Trophoblast cell (in vitro differentiated cells and primary cell): ENCODE data around the gene TLE4.

Experiments
- DNase-seq, 2 donors: peaks; one replicate each; pipeline ENCODE4 v3.0.0-alpha.2; 2016
- H2AFZ ChIP-seq: 2 replicates; pipeline ENCODE4 v1.6.1; 2013; ENCODE audit warnings: low read length, moderate library complexity, mild to moderate bottlenecking; ENCODE audit not compliant: insufficient read depth, poor library complexity
- H2AK5ac ChIP-seq: 2 replicates; pipeline ENCODE4 v1.6.1; 2013; ENCODE audit warnings: mild to moderate bottlenecking, low read length
- H2BK120ac ChIP-seq: 2 replicates; pipeline ENCODE4 v1.6.1; 2013; ENCODE audit warnings: low read length, mild to moderate bottlenecking, moderate library complexity; ENCODE audit not compliant: insufficient read depth, poor library complexity
- H2BK12ac ChIP-seq: 2 replicates; pipeline ENCODE4 v1.6.1; 2013; ENCODE audit warnings: mild to moderate bottlenecking, low read length, moderate library complexity
- H2BK5ac ChIP-seq: 2 replicates; pipeline ENCODE4 v1.6.1; 2013; ENCODE audit warnings: low read length, low read depth, moderate library complexity, mild to moderate bottlenecking; ENCODE audit not compliant: poor library complexity
- H3K14ac ChIP-seq: 2 replicates; pipeline ENCODE4 v1.6.1; 2013; ENCODE audit warnings: mild to moderate bottlenecking, low read length
- H3K18ac ChIP-seq: 2 replicates; pipeline ENCODE4 v1.6.1; 2013; ENCODE audit warnings: mild to moderate bottlenecking, low read length
- H3K23ac ChIP-seq: 2 replicates; pipeline ENCODE4 v1.6.1; 2013; ENCODE audit warnings: low read length
- H3K27ac ChIP-seq: 2 replicates; pipeline ENCODE4 v1.5.1; 2013; ENCODE audit warnings: low read depth, mild to moderate bottlenecking, inconsistent platforms, low read length, moderate library complexity
- H3K27me3 ChIP-seq: 2 replicates; pipeline ENCODE4 v1.6.1; 2013; ENCODE audit warnings: inconsistent platforms, mild to moderate bottlenecking, low read length, moderate library complexity; ENCODE audit not compliant: insufficient read depth
- H3K36me3 ChIP-seq, 2 experiments: 1 replicate in 1 of 2; 2 replicates in 1 of 2; pipeline ENCODE4 v1.6.1; 2013; ENCODE audit warnings: low read length in 2 of 2, mild to moderate bottlenecking in 2 of 2, moderate library complexity in 1 of 2; ENCODE audit not compliant: insufficient read depth in 2 of 2, control insufficient read depth in 1 of 2
- H3K4ac ChIP-seq: 2 replicates; pipeline ENCODE4 v1.6.1; 2013; ENCODE audit warnings: low read depth, mild to moderate bottlenecking, low read length, moderate library complexity
- H3K4me1 ChIP-seq, 2 experiments: 1 replicate in 1 of 2; 2 replicates in 1 of 2; pipeline ENCODE4 v1.6.1; 2013; ENCODE audit warnings: low read length in 2 of 2, mild to moderate bottlenecking in 2 of 2, moderate library complexity in 1 of 2; ENCODE audit not compliant: insufficient read depth in 2 of 2, control insufficient read depth in 1 of 2
- H3K4me2 ChIP-seq: 2 replicates; pipeline ENCODE4 v1.6.1; 2013; ENCODE audit warnings: inconsistent platforms, mild to moderate bottlenecking, low read length, moderate library complexity
- H3K4me3 ChIP-seq: 2 replicates; pipeline ENCODE4 v1.5.1; 2013; ENCODE audit warnings: mild to moderate bottlenecking, low read depth, low read length, inconsistent platforms
- H3K79me1 ChIP-seq: one replicate; pipeline ENCODE4 v1.6.1; 2013; ENCODE audit warnings: low read length
- H3K79me2 ChIP-seq: 2 replicates; pipeline ENCODE4 v1.6.1; 2013; ENCODE audit warnings: low read length, mild to moderate bottlenecking; ENCODE audit not compliant: control insufficient read depth, insufficient read depth, poor library complexity
- H3K9ac ChIP-seq: 2 replicates; pipeline ENCODE4 v1.6.1; 2013; ENCODE audit warnings: mild to moderate bottlenecking, low read length
- H3K9me3 ChIP-seq: 2 replicates; pipeline ENCODE4 v1.6.1; 2013; ENCODE audit warnings: low read depth, mild to moderate bottlenecking, control low read depth, inconsistent platforms, low read length; ENCODE audit not compliant: insufficient read depth
- H4K12ac ChIP-seq: 2 replicates; pipeline ENCODE4 v1.6.1; 2013; ENCODE audit warnings: low read depth, mild to moderate bottlenecking, low read length, moderate library complexity
- H4K8ac ChIP-seq: 2 replicates; pipeline ENCODE4 v1.6.1; 2013; ENCODE audit warnings: low read depth, mild to moderate bottlenecking, low read length, moderate library complexity
- H4K91ac ChIP-seq: one replicate; pipeline ENCODE4 v1.6.1; 2013; ENCODE audit warnings: low read depth, mild to moderate bottlenecking, low read length, moderate library complexity
- WGBS: extraction: QIAGEN DNeasy Blood & Tissue Kit; methylation state at CpG from one replicate; pipeline ENCODE4 v1.1.7; 2013; ENCODE audit warnings: missing lambda C conversion rate; ENCODE audit not compliant: insufficient read length, insufficient coverage; ENCODE audit errors: extremely low coverage; 5-methylcytosine and 5-hydroxymethylcytosine counted together

The TLE4 gene

GRCh38 chr9:79698967-79699366 lies 127.2 kb downstream of the TLE4 start:
- WGBS = no CpG with 5 or more reads among the region's 2 CpGs
- Histone ChIP-seq H3K4ac (no peak overlapping the region), H3K79me2 (no peaks in the 10 kb centered on the region), H3K9ac (no peak overlapping the region), H3K14ac (no peak overlapping the region), H3K9me3 (no peaks in the 10 kb centered on the region), H3K4me2 (no peak overlapping the region), H3K36me3 (no peaks in the 10 kb centered on the region), H2BK12ac (no peak overlapping the region), H2AFZ (no peak overlapping the region), H4K8ac (no peak overlapping the region), H2AK5ac (no peak overlapping the region), H3K79me1 (peaks cover 4% of the 10 kb centered on the region), H3K23ac (no peak overlapping the region), H3K27ac (no peak overlapping the region), H2BK5ac (no peak overlapping the region), H4K91ac (no peak overlapping the region), H3K4me3 (no peak overlapping the region), H2BK120ac (no peak overlapping the region), H3K4me1 (peaks cover 7 to 13% of the 10 kb centered on the region in 2 experiments), H4K12ac (no peak overlapping the region), H3K27me3 (no peaks in the 10 kb centered on the region), H3K18ac (no peak overlapping the region)
- DNase-seq = no peak

DNA sequence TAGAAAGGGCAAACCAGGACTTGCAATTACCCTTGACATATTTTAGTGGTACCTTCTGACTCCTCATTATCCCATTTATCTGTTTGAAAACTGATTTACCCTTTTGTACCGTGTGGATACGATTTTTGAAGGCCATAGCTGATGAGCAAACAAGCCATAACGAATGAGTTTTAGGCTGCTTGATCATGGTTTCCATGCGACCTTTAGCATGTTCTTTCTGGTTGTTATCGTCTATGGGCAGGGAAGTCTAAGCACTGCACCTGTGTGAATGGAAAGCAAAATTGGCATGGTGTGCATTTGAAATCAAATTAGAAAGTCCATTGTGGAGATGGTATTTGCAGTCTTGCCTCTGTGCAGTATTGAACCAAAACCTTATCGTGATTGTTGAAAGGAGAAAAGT lies 127.7 kb downstream of the TLE4 start:
- no CpG with 5 or more reads among the region's 6 CpGs for WGBS
- H4K12ac ChIP-seq = no peak overlapping the region
- H4K8ac ChIP-seq = no peak overlapping the region
- DNase-seq = no peak
- H4K91ac ChIP-seq = no peak overlapping the region
- H3K14ac ChIP-seq = no peak overlapping the region
- H2AK5ac ChIP-seq = no peak overlapping the region
- no peaks in the 10 kb centered on the region for H3K79me2 ChIP-seq
- H3K9me3 ChIP-seq = no peaks in the 10 kb centered on the region
- no peaks in the 10 kb centered on the region for H3K36me3 ChIP-seq
- peak overlapping the region; percentile 40 for H3K4ac ChIP-seq
- H3K9ac ChIP-seq = no peak overlapping the region
- H3K4me2 ChIP-seq = no peak overlapping the region
- H2AFZ ChIP-seq = no peak overlapping the region
- peak overlapping the region; percentile 43 for H3K18ac ChIP-seq
- no peak overlapping the region for H3K27ac ChIP-seq
- peaks cover 6 to 12% of the 10 kb centered on the region in 2 experiments for H3K4me1 ChIP-seq
- no peak overlapping the region for H3K4me3 ChIP-seq
- no peak overlapping the region for H2BK5ac ChIP-seq
- H2BK12ac ChIP-seq = no peak overlapping the region
- H3K79me1 ChIP-seq = peaks cover 3% of the 10 kb centered on the region
- H3K23ac ChIP-seq = no peak overlapping the region
- H3K27me3 ChIP-seq = no peaks in the 10 kb centered on the region
- H2BK120ac ChIP-seq = no peak overlapping the region

GRCh38 chr9:79700607-79701360 lies 129.0 kb downstream of the TLE4 start:
- no CpG with 5 or more reads among the region's 5 CpGs for WGBS
- H2AFZ ChIP-seq = no peak overlapping the region
- no peak overlapping the region for H2BK120ac ChIP-seq
- H4K91ac ChIP-seq = no peak overlapping the region
- no peak overlapping the region for H3K9ac ChIP-seq
- H3K4me1 ChIP-seq = peaks cover 1 to 4% of the 10 kb centered on the region in 2 experiments
- H4K8ac ChIP-seq = no peak overlapping the region
- no peak overlapping the region for H2BK5ac ChIP-seq
- no peaks in the 10 kb centered on the region for H3K79me1 ChIP-seq
- H2AK5ac ChIP-seq = no peak overlapping the region
- H3K4me2 ChIP-seq = no peak overlapping the region
- no peak overlapping the region for H3K23ac ChIP-seq
- H3K9me3 ChIP-seq = no peaks in the 10 kb centered on the region
- no peak overlapping the region for H3K4ac ChIP-seq
- no peak overlapping the region for H3K4me3 ChIP-seq
- H2BK12ac ChIP-seq = no peak overlapping the region
- no peak for DNase-seq
- H4K12ac ChIP-seq = no peak overlapping the region
- no peak overlapping the region for H3K14ac ChIP-seq
- H3K18ac ChIP-seq = no peak overlapping the region
- H3K27ac ChIP-seq = no peak overlapping the region
- no peaks in the 10 kb centered on the region for H3K79me2 ChIP-seq
- peaks cover 0 to 8% of the 10 kb centered on the region in 2 experiments for H3K36me3 ChIP-seq
- H3K27me3 ChIP-seq = no peaks in the 10 kb centered on the region

- peak in 1 of 2 donors; percentile 28 for DNase-seq
- H3K4me3 ChIP-seq = no peak overlapping the region
- no peaks in the 10 kb centered on the region for H3K27me3 ChIP-seq
Observed at GRCh38 chr9:79701651-79702050, 129.9 kb downstream of the TLE4 start.

More at GRCh38 chr9:79701651-79702050, 129.9 kb downstream of the TLE4 start:
- no peaks in the 10 kb centered on the region for H3K79me1 ChIP-seq
- H4K91ac ChIP-seq = no peak overlapping the region
- H3K23ac ChIP-seq = no peak overlapping the region
- no CpG with 5 or more reads among the region's 2 CpGs for WGBS
- no peak overlapping the region for H3K14ac ChIP-seq
- no peak overlapping the region for H4K8ac ChIP-seq
- H3K4me2 ChIP-seq = no peak overlapping the region
- H3K9me3 ChIP-seq = no peaks in the 10 kb centered on the region
- H3K36me3 ChIP-seq = peaks cover 4 to 14% of the 10 kb centered on the region in 2 experiments
- no peak overlapping the region for H3K9ac ChIP-seq
- H2AFZ ChIP-seq = no peak overlapping the region
- peaks cover 0 to 3% of the 10 kb centered on the region in 2 experiments for H3K4me1 ChIP-seq
- no peak overlapping the region for H2AK5ac ChIP-seq
- H2BK120ac ChIP-seq = no peak overlapping the region
- H4K12ac ChIP-seq = no peak overlapping the region
- no peak overlapping the region for H2BK5ac ChIP-seq
- no peak overlapping the region for H3K27ac ChIP-seq
- no peak overlapping the region for H2BK12ac ChIP-seq
- no peaks in the 10 kb centered on the region for H3K79me2 ChIP-seq
- no peak overlapping the region for H3K4ac ChIP-seq
- H3K18ac ChIP-seq = no peak overlapping the region
